Prostate gland (tissue), 2 donors: ENCODE data around the gene GRID2.

Experiments
- CTCF ChIP-seq, 4 experiments: fragments of 200-600 bp in 2 of 4; fragments of 450-650 bp in 2 of 4; sonication (generic) in 2 of 4; IDR thresholded peaks; 1 replicate in 3 of 4; 2 replicates in 1 of 4; pipeline ENCODE4 v1.5.1; 2016 to 2019; ENCODE audit warnings: antibody characterized with exemption in 4 of 4, mild to moderate bottlenecking in 2 of 4, moderate library complexity in 2 of 4
- POLR2A ChIP-seq: fragments of 450-650 bp; IDR thresholded peaks from one replicate; pipeline ENCODE4 v1.6.1; 2016; ENCODE audit warnings: antibody characterized with exemption, mild to moderate bottlenecking
- POLR2AphosphoS5 ChIP-seq: sonication (generic); formaldehyde crosslinking; IDR thresholded peaks from one replicate; pipeline ENCODE4 v1.6.1; 2017; ENCODE audit warnings: antibody characterized with exemption

GRCh38 chr4:93495346-93495745 is 1191.6 kb downstream of the GRID2 start:
- no peak for TF ChIP-seq POLR2A
- no peak for TF ChIP-seq POLR2AphosphoS5
- no peak for TF ChIP-seq CTCF (IDR thresholded peaks at IDR 0.05)
